ENCODE measurements around the gene STATH. TPM values are rescaled to one million over a fixed set of nuclear protein-coding genes. Genes with fewer than 3 reads are reported as not detected.
"Not testable (repeated sequence)": the region's sequence is repeated elsewhere in the genome, so short reads cannot be mapped to it uniquely, and the experiment has no call there.

The STATH gene, protein sequence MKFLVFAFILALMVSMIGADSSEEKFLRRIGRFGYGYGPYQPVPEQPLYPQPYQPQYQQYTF
- not detected for total RNA-seq
- long read RNA-seq: 0 reads

- intact Hi-C loops (cut with DNase I): no loop called here
- ATAC-seq (no peak), DNase-seq (no peak)
These were observed at the start of gene STATH for GRCh38 chr4:69995526-69996016. STATH (plus strand) TSS chr4:69995966; CDS start chr4:69998438, 2,472 bp downstream.

GRCh38 chr4:69951602-69952001 lies 44.2 kb upstream of the STATH start:
- DNase-seq (no peak), ATAC-seq (no peak)
- intact Hi-C loops (cut with DNase I): no loop called here

GRCh38 chr4:69957209-69957608 lies 38.6 kb upstream of the STATH start:
- no peak for DNase-seq
- no peak for ATAC-seq
- intact Hi-C loops (cut with DNase I): no loop called here

GRCh38 chr4:69965628-69966027 lies 30.1 kb upstream of the STATH start, which contains the start of gene CSN2:
CSN2 (minus strand) TSS chr4:69965728; CDS start chr4:69960995, 4,733 bp downstream.
- DNase-seq (no peak), ATAC-seq (no peak)
- intact Hi-C loops (cut with DNase I): no loop called here

- no peak for ATAC-seq
- intact Hi-C loops (cut with DNase I): no loop called here
- DNase-seq: no peak
These were observed 25.7 kb upstream of the STATH start for GRCh38 chr4:69970071-69970470.

- DNase-seq (no peak), ATAC-seq (no peak)
- intact Hi-C loops (cut with DNase I): no loop called here
These were observed 21.1 kb upstream of the STATH start for GRCh38 chr4:69974631-69975030.

DNA sequence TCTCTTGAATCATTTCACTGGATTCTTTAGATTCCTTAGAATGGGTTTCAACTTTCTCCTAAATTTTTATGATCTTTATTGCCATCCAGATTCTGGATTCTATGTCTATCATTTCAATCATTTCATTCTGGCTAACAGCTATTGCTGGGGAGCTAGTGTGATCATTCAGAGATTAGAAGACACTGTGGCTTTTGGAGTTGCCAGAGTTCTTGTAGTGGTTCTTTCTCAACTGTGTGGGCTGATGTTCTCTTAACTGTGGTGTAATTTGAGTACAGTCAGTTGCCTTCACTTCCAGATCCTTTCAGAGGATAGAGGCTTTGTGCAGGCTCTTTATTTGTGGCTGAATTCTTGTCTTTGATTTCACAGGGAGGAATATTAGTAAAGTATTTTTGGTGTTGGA lies 18.2 kb upstream of the STATH start:
- DNase-seq: no peak
- intact Hi-C loops (cut with DNase I): no loop called here

GRCh38 chr4:69984030-69984443 lies 11.7 kb upstream of the STATH start:
- ATAC-seq: peak; percentile 19 to 76
- DNase-seq: no peak
- intact Hi-C loops (cut with DNase I): no loop called here

More for the DNA sequence above, 18.2 kb upstream of the STATH start:
- no peak for ATAC-seq

DNA sequence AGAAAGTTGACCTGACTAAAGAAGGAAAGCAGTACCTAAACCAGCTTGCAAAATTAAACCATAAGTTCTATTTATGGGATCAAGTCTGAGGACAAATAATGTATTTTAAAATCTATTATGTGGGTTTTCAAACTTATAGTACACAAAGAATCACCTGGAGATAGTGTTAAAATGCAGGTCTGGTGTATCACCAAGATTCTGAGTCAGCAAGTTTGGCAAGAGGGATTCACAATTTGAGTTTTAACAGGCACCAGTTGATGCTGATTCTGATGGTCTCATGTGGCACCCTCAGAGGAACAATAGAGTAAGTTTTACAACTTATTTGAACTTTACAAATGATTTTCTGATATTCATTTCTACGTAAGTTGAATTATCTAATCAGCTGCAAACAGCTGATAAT lies 9.1 kb upstream of the STATH start:
- intact Hi-C loops (cut with DNase I): no loop called here
- ATAC-seq: no peak
- no peak for DNase-seq

- no peak for ATAC-seq
- DNase-seq: no peak
- intact Hi-C loops (cut with DNase I): no loop called here
These were observed 4.8 kb upstream of the STATH start for GRCh38 chr4:69991016-69991415.

- ATAC-seq (no peak), DNase-seq (no peak)
- intact Hi-C loops (cut with DNase I): no loop called here
These were observed 984 bp upstream of the STATH start for GRCh38 chr4:69994782-69995181.

DNA sequence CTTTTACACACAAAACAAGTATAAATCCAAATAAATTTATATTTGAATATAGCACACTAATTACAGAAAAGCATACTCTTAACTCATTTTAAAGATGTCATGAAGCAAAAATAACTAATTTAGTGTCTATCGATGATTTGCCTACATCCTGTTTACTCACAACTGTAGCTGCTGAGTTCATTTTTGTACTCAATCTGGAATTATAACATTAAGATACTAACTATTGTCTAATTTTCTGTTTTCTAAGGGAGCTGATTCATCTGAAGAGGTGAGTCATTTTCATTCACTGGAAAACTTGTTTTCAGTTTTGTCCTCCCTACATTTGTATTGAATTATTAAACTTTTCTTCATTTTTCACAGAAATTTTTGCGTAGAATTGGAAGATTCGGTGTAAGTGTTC lies 3.7 kb downstream of the STATH start:
- ATAC-seq (no peak), DNase-seq (no peak)
- intact Hi-C loops (cut with DNase I): no loop called here

GRCh38 chr4:70000711-70001110 lies 4.9 kb downstream of the STATH start:
- no peak for DNase-seq
- intact Hi-C loops (cut with DNase I): no loop called here
- ATAC-seq: no peak

DNA sequence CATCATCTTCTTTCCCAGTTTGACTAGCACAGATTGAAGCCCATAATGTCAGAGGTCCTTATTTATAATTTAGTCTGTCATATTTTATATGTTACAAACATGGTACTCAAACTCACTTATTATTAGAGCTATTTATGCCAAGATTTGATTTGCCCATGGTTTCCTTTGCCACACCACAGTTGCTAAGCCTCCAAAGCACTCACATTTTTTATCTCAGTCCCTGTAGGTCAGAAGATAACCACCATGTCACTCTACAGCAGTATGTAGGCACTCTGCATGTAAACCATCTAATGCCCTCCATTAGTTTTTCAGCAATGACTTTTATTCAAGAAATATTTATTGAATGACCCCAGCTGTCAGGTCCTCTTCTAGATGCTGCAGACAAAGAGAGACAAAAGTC lies 6.7 kb downstream of the STATH start:
- intact Hi-C loops (cut with DNase I): no loop called here
- ATAC-seq (no peak), DNase-seq (no peak)

GRCh38 chr4:70008771-70009170 lies 13.0 kb downstream of the STATH start:
- DNase-seq (no peak), ATAC-seq (no peak)
- intact Hi-C loops (cut with DNase I): no loop called here

- intact Hi-C loops (cut with DNase I); DNase-seq; ATAC-seq: not testable (repeated sequence)
These were observed 23.2 kb downstream of the STATH start for GRCh38 chr4:70019006-70019405.

DNA sequence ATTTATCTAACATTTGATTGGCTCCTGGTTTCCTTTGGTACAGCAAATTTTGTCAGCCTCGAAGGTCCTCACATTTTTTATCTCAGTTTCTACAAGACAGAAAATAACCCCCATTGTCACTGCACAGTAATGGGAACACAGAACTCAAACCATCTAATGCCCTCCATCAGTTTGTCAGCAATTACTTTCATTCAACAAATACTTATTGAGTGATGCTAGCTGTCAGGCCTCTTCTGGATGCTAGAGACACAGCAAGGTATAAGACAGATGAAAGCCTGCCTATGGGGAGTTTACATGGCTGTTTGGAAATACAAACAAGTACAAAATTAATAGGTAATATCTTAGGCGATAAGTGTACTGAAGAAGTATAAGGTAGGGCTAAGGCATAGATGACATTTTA lies 27.5 kb downstream of the STATH start:
- ATAC-seq: no peak
- intact Hi-C loops (cut with DNase I): no loop called here
- no peak for DNase-seq

DNA sequence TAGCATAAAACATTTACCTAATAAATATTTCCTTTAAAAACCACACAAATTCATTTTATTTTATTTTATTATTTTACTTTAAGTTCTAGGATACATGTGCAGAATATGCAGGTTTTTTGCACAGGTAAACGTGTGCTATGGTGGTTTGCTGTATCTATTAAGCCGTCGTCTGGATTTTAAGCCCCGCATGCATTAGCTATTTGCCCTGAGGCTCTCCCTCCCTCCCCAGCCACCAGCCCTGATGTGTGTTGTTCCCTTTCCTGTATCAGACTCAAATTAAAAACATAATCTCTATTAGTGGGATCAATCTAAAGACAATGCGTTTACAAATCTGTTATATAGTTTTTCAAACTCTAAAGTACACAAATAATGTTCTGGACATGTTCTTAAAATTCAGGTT lies 31.2 kb downstream of the STATH start:
- intact Hi-C loops (cut with DNase I): no loop called here
- no peak for ATAC-seq
- no peak for DNase-seq

- intact Hi-C loops (cut with DNase I); ATAC-seq: not testable (repeated sequence)
These were observed 32.4 kb downstream of the STATH start, which contains the start of gene HTN3 for GRCh38 chr4:70028159-70028558. HTN3 (plus strand) TSS chr4:70028459; CDS start chr4:70030741, 2,282 bp downstream.

DNA sequence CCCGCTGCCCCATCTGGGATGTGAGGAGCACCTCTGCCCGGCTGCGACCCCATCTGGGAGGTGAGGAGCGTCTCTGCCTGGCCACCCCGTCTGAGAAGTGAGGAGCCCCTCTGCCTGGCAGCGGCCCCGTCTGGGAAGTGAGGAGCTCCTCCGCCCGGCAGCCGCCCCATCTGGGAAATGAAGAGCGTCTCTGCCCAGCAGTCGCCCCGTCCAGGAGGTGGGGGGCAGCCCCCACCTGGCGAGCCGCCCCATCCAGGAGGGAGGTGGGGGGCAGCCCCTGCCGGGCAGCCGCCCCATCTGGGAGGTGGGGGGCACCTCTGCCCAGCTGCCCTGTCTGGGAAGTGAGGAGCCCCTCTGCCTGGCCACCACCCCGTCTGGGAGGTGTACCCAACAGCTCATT lies 41.8 kb downstream of the STATH start:
- DNase-seq; intact Hi-C loops (cut with DNase I); ATAC-seq: not testable (repeated sequence)

More at GRCh38 chr4:70028159-70028558, 32.4 kb downstream of the STATH start, which contains the start of gene HTN3:
- not testable (repeated sequence) for DNase-seq

DNA sequence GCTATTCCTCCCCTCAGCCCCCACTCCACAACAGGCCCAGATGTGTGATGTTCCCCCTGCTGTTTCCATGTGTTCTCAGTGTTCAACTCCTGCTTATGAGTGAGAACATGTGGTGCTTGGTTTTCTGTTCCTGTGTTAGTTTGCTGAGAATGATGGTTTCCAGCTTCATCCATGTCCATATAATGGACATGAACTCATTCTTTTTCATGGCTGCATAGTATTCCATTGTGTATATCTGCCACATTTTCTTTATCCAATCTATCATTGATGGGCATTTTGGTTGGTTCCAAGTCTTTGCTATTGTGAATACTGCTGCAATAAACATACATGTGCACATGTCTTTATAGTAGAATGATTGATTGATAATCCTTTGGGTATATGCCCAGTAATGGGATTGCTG lies 44.2 kb downstream of the STATH start:
- ATAC-seq; DNase-seq; intact Hi-C loops (cut with DNase I): not testable (repeated sequence)
